Measurements from ENCODE around the gene CELF1.

The CELF1 gene

GRCh38 chr11:47508240-47508957, 44.5 kb downstream of the CELF1 start:
- peaks cover 7% of the 10 kb centered on the region; the same call in 1 of the 2 replicates for H3F3A ChIP-seq (ENCODE audit: insufficient read depth, low read length)
- no peak for DNase-seq
- no peak overlapping the region for H3K9ac ChIP-seq (ENCODE audit: low read length)
- no peak overlapping the region for H2AFZ ChIP-seq (ENCODE audit: low read length)
- H4K20me1 ChIP-seq (ENCODE audit: insufficient read depth, low read length) = peaks cover 16% of the 10 kb centered on the region
- no peak overlapping the region for H3K4me3 ChIP-seq (ENCODE audit: low read length)
- peaks cover 6% of the 10 kb centered on the region; the same call in 1 of the 2 replicates for H3K4me1 ChIP-seq (ENCODE audit: low read length)
- no peaks in the 10 kb centered on the region for H3K9me3 ChIP-seq (replicated peaks; ENCODE audit: insufficient read depth, low read length)
- H3K4me2 ChIP-seq (ENCODE audit: low read depth, low read length) = peak overlapping the region; percentile 42; the same call in 1 of the 2 replicates
- H3K36me3 ChIP-seq (replicated peaks; ENCODE audit: insufficient read depth, low read length) = no peaks in the 10 kb centered on the region
- H3K27ac ChIP-seq (ENCODE audit: low read length) = no peak overlapping the region; the same call in 1 of the 2 replicates
- H3K27me3 ChIP-seq (replicated peaks; ENCODE audit: insufficient read depth, low read length) = no peaks in the 10 kb centered on the region
- peaks cover 100% of the 10 kb centered on the region for H3K79me2 ChIP-seq (ENCODE audit: low read length)
- no peaks in the 10 kb centered on the region for H3K9me2 ChIP-seq (replicated peaks; ENCODE audit: insufficient read depth, low read length)
- TF ChIP-seq CTCF (IDR thresholded peaks at IDR 0.05; ENCODE audit: low read length) (no peak), EZH2 (optimal IDR thresholded peaks at IDR 0.05; ENCODE audit: low read depth, low read length) (no peak), EZH2phosphoT487 (IDR thresholded peaks at IDR 0.05; ENCODE audit: low read length) (no peak)

- Histone ChIP-seq H3K4me2 (ENCODE audit: low read depth, low read length) (no peak overlapping the region), H3K27me3 (replicated peaks; ENCODE audit: insufficient read depth, low read length) (no peaks in the 10 kb centered on the region), H4K20me1 (ENCODE audit: insufficient read depth, low read length) (peaks cover 16% of the 10 kb centered on the region), H3K4me1 (ENCODE audit: low read length) (peaks cover 6% of the 10 kb centered on the region; the same call in 1 of the 2 replicates), H3K79me2 (ENCODE audit: low read length) (peaks cover 100% of the 10 kb centered on the region), H3F3A (ENCODE audit: insufficient read depth, low read length) (peaks cover 7% of the 10 kb centered on the region; the same call in 1 of the 2 replicates), H3K4me3 (ENCODE audit: low read length) (no peak overlapping the region), H3K36me3 (replicated peaks; ENCODE audit: insufficient read depth, low read length) (no peaks in the 10 kb centered on the region), H3K9me2 (replicated peaks; ENCODE audit: insufficient read depth, low read length) (no peaks in the 10 kb centered on the region), H3K9me3 (replicated peaks; ENCODE audit: insufficient read depth, low read length) (no peaks in the 10 kb centered on the region), H3K9ac (ENCODE audit: low read length) (no peak overlapping the region), H2AFZ (ENCODE audit: low read length) (no peak overlapping the region), H3K27ac (ENCODE audit: low read length) (no peak overlapping the region)
- TF ChIP-seq EZH2phosphoT487 (IDR thresholded peaks at IDR 0.05; ENCODE audit: low read length) (no peak), CTCF (IDR thresholded peaks at IDR 0.05; ENCODE audit: low read length) (no peak), EZH2 (optimal IDR thresholded peaks at IDR 0.05; ENCODE audit: low read depth, low read length) (no peak)
- DNase-seq = no peak
These were observed 45.2 kb downstream of the CELF1 start for GRCh38 chr11:47507563-47508239.

- DNase-seq = no peak
These were observed 46.0 kb downstream of the CELF1 start for GRCh38 chr11:47506795-47507562.

More at GRCh38 chr11:47506795-47507562, 46.0 kb downstream of the CELF1 start:
- no peaks in the 10 kb centered on the region for H3K9me3 ChIP-seq (replicated peaks; ENCODE audit: insufficient read depth, low read length)
- peaks cover 6% of the 10 kb centered on the region; the same call in 1 of the 2 replicates for H3K4me1 ChIP-seq (ENCODE audit: low read length)
- H3K4me2 ChIP-seq (ENCODE audit: low read depth, low read length) = no peak overlapping the region
- H2AFZ ChIP-seq (ENCODE audit: low read length) = no peak overlapping the region
- no peaks in the 10 kb centered on the region for H3K9me2 ChIP-seq (replicated peaks; ENCODE audit: insufficient read depth, low read length)
- no peaks in the 10 kb centered on the region for H3K27me3 ChIP-seq (replicated peaks; ENCODE audit: insufficient read depth, low read length)
- TF ChIP-seq EZH2phosphoT487 (IDR thresholded peaks at IDR 0.05; ENCODE audit: low read length) (no peak), CTCF (IDR thresholded peaks at IDR 0.05; ENCODE audit: low read length) (no peak), EZH2 (optimal IDR thresholded peaks at IDR 0.05; ENCODE audit: low read depth, low read length) (no peak)
- H4K20me1 ChIP-seq (ENCODE audit: insufficient read depth, low read length) = peaks cover 16% of the 10 kb centered on the region
- H3K36me3 ChIP-seq (replicated peaks; ENCODE audit: insufficient read depth, low read length) = no peaks in the 10 kb centered on the region
- peaks cover 99% of the 10 kb centered on the region for H3K79me2 ChIP-seq (ENCODE audit: low read length)
- peaks cover 7% of the 10 kb centered on the region; the same call in 1 of the 2 replicates for H3F3A ChIP-seq (ENCODE audit: insufficient read depth, low read length)
- H3K4me3 ChIP-seq (ENCODE audit: low read length) = no peak overlapping the region
- no peak overlapping the region for H3K27ac ChIP-seq (ENCODE audit: low read length)
- H3K9ac ChIP-seq (ENCODE audit: low read length) = no peak overlapping the region

Measured in MM.1S (cell line).